Keratinocyte (primary cell): ENCODE data around the gene PTRHD1. TPM values are rescaled to one million over a fixed set of nuclear protein-coding genes. Genes with fewer than 3 reads are reported as not detected.

ENCODE experiments used
- DNase-seq: peaks from one replicate; pipeline ENCODE4 v3.0.0-alpha.2; 2011; ENCODE audit warnings: low read depth, missing footprints, low spot score
- FAIRE-seq: peaks from 2 replicates; lab custom pipeline; 2011; peaks lifted over from hg19 to GRCh38; lab: Jason Lieb, UNC
- H2AFZ ChIP-seq: 2 replicates; pipeline ENCODE4 v1.6.0; 2012; ENCODE audit warnings: low read length, control low read depth, inconsistent platforms; ENCODE audit not compliant: control insufficient read depth
- H3K27ac ChIP-seq: 2 replicates; pipeline ENCODE4 v1.5.1; 2011; ENCODE audit warnings: low read length; ENCODE audit not compliant: control insufficient read depth, insufficient read depth
- H3K27me3 ChIP-seq: 3 replicates; pipeline ENCODE4 v1.6.0; 2011; ENCODE audit warnings: low read length; ENCODE audit not compliant: control insufficient read depth, insufficient read depth; ENCODE audit errors: extremely low read depth
- H3K36me3 ChIP-seq, 2 experiments: 2 replicates in 1 of 2; 3 replicates in 1 of 2; pipeline ENCODE4 v1.5.1; 2011; ENCODE audit warnings: low read length in 2 of 2, mild to moderate bottlenecking in 1 of 2; ENCODE audit not compliant: control insufficient read depth in 2 of 2, insufficient read depth in 2 of 2; ENCODE audit errors: extremely low read depth in 1 of 2
- H3K4me1 ChIP-seq: 3 replicates; pipeline ENCODE4 v1.5.1; 2011; ENCODE audit warnings: low read length; ENCODE audit not compliant: control insufficient read depth, insufficient read depth; ENCODE audit errors: extremely low read depth
- H3K4me2 ChIP-seq: 3 replicates; pipeline ENCODE4 v1.6.0; 2011; ENCODE audit warnings: low read depth, low read length; ENCODE audit not compliant: control insufficient read depth, insufficient read depth; ENCODE audit errors: extremely low read depth
- H3K4me3 ChIP-seq, 3 experiments: fragments of 200-600 bp in 1 of 3; sonication (generic) in 1 of 3; 2 replicates in 2 of 3; 3 replicates in 1 of 3; pipeline ENCODE4 v1.5.1; 2011 to 2016; ENCODE audit warnings: low read length in 3 of 3, mild to moderate bottlenecking in 3 of 3, control low read depth in 2 of 3, inconsistent platforms in 1 of 3, low read depth in 1 of 3, mixed read lengths in 1 of 3, mixed run types in 1 of 3, moderate library complexity in 1 of 3; ENCODE audit not compliant: control insufficient read depth in 2 of 3, insufficient read depth in 2 of 3; ENCODE audit errors: extremely low read depth in 1 of 3
- H3K79me2 ChIP-seq: 2 replicates; pipeline ENCODE4 v1.6.0; 2012; ENCODE audit warnings: low read length; ENCODE audit not compliant: control insufficient read depth, insufficient read depth
- H3K9ac ChIP-seq: 3 replicates; pipeline ENCODE4 v1.6.0; 2011; ENCODE audit warnings: low read length; ENCODE audit not compliant: control insufficient read depth, insufficient read depth; ENCODE audit errors: extremely low read depth
- H3K9me1 ChIP-seq: 3 replicates; pipeline ENCODE4 v1.6.0; 2011; ENCODE audit warnings: low read length; ENCODE audit not compliant: control insufficient read depth, insufficient read depth; ENCODE audit errors: extremely low read depth
- H3K9me3 ChIP-seq: 2 replicates; pipeline ENCODE4 v1.5.1; 2012; ENCODE audit warnings: low read depth, low read length; ENCODE audit not compliant: control insufficient read depth
- H4K20me1 ChIP-seq: 3 replicates; pipeline ENCODE4 v1.6.0; 2011; ENCODE audit warnings: low read length; ENCODE audit not compliant: control insufficient read depth, insufficient read depth; ENCODE audit errors: extremely low read depth
- CTCF ChIP-seq, 3 experiments: IDR thresholded peaks in 1 of 3; conservative IDR thresholded peaks in 1 of 3; optimal IDR thresholded peaks in 1 of 3; 2 replicates in 2 of 3; 3 replicates in 1 of 3; pipeline versions ENCODE3 to v1.5.1; 2011; ENCODE audit warnings: low read length in 3 of 3, mild to moderate bottlenecking in 3 of 3, moderate library complexity in 2 of 3, control low read depth in 1 of 3, inconsistent platforms in 1 of 3; ENCODE audit not compliant: insufficient read depth in 2 of 3; ENCODE audit errors: extremely low read depth in 1 of 3
- EZH2 ChIP-seq: IDR thresholded peaks from one replicate; pipeline ENCODE4 v1.6.1; 2012; ENCODE audit warnings: inconsistent platforms, mild to moderate bottlenecking, low read length, moderate library complexity
- dilution Hi-C: fragments of 300-500 bp; cut with MboI; formaldehyde crosslinking; loops from one replicate; pipeline ENCODE4 v1.7.0; 2020; ENCODE audit warnings: low sequenced_read_pairs; ENCODE audit not compliant: extremely low pct_ligation_motif_present
- polyA plus RNA-seq, 5 experiments: library from polyadenylated mRNA; depleted of rRNA in 3 of 5; stranded (reverse) in 3 of 5; stranded (forward) in 1 of 5; unstranded in 1 of 5; fragments of >200 nt; gene quantifications; 1 replicate in 1 of 5; 2 replicates in 3 of 5; 3 replicates in 1 of 5; pipeline versions ENCODE4 v1.2.1 to v1.2.3, GENCODE V29; 2011 to 2012; ENCODE audit warnings: missing spikeins in 2 of 5, low read depth in 1 of 5, low replicate concordance in 1 of 5

The PTRHD1 gene
- polyA plus RNA-seq, 1 donor (not counting 4 experiments of a cell fraction or from before 2014, with no cell fraction given): 36.9 TPM

DNA sequence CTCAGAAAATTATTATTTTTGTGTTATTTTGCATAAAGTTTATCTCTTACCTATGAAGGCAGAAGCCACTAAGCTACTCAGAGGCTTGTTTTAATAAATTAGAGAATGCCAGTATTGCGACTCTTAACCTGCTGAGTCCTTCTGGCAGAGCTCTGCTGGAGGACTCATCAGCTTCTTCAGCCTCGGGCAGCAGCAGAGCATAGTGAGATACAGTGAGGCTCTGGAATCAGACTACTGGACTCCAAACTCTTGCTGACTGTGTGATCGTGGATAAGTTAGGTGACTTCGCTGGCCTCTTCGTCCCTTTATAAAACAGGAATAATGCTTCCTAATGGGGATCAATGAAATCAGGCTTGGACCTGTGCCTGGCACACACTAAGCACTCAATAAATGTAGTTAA, 1.7 kb downstream of the PTRHD1 start:
- peak overlapping the region; percentile 93 for H3K4me2 ChIP-seq
- H2AFZ ChIP-seq: peak overlapping the region; percentile 69

GRCh38 chr2:24788816-24789215, 4.4 kb downstream of the PTRHD1 start:
- H3K4me1 ChIP-seq: peaks cover 11% of the 10 kb centered on the region
- no peaks in the 10 kb centered on the region for H3K9me3 ChIP-seq
- H3K27me3 ChIP-seq: no peaks in the 10 kb centered on the region
- DNase-seq: no peak
- H3K4me3 ChIP-seq: no peak overlapping the region
- dilution Hi-C loops: no loop called here
- H3K27ac ChIP-seq: no peak overlapping the region
- H3K4me2 ChIP-seq: no peak overlapping the region
- H2AFZ ChIP-seq: no peak overlapping the region
- peaks cover 4% of the 10 kb centered on the region for H3K79me2 ChIP-seq
- TF ChIP-seq EZH2 (no peak), CTCF (optimal IDR thresholded peaks at IDR 0.05 in 1 of 3, IDR thresholded peaks at IDR 0.05 in 1 of 3, conservative IDR thresholded peaks at IDR 0.05 in 1 of 3; ENCODE audit: extremely low read depth in 1 of 3, insufficient read depth in 2 of 3, low read length in 3 of 3) (no peak)
- H3K9ac ChIP-seq: no peak overlapping the region
- no peak for FAIRE-seq
- peaks cover 0 to 1% of the 10 kb centered on the region in 2 experiments for H3K36me3 ChIP-seq
- H4K20me1 ChIP-seq: no peaks in the 10 kb centered on the region
- H3K9me1 ChIP-seq: no peaks in the 10 kb centered on the region

More for the DNA sequence above, 1.7 kb downstream of the PTRHD1 start:
- Histone ChIP-seq H3K36me3 (peaks cover 0 to 1% of the 10 kb centered on the region in 2 experiments), H3K9me3 (no peaks in the 10 kb centered on the region), H3K4me1 (peaks cover 26% of the 10 kb centered on the region), H3K27ac (no peak overlapping the region), H3K9ac (peak overlapping the region; percentile 35), H3K27me3 (no peaks in the 10 kb centered on the region), H3K79me2 (peaks cover 29% of the 10 kb centered on the region), H3K4me3 (peak overlapping the region in 2 of 3 experiments; percentile 90 to 92), H4K20me1 (no peaks in the 10 kb centered on the region), H3K9me1 (no peaks in the 10 kb centered on the region)
- dilution Hi-C loops: no loop called here
- TF ChIP-seq CTCF (optimal IDR thresholded peaks at IDR 0.05 in 1 of 3, IDR thresholded peaks at IDR 0.05 in 1 of 3, conservative IDR thresholded peaks at IDR 0.05 in 1 of 3; ENCODE audit: extremely low read depth in 1 of 3, insufficient read depth in 2 of 3, low read length in 3 of 3): no peak
- TF ChIP-seq EZH2: no peak
- DNase-seq: no peak
- no peak for FAIRE-seq
